ENCODE results near the gene ERI2. TPM values are rescaled to one million over a fixed set of nuclear protein-coding genes. Genes with fewer than 3 reads are reported as not detected.

The ERI2 gene
- total and polyA plus RNA-seq, 12 donors, result 3.2 to 13.6 (median 11.6) TPM

- DNase-seq (no peak), ATAC-seq (no peak)
- Histone ChIP-seq H3K27me3 (no peaks in the 10 kb centered on the region), H3K27ac (peak overlapping the region in 1 of 10 donors; percentile 28), H3K4me1 (peaks cover 0 to 25% (median 7%) of the 10 kb centered on the region in 9 donors), H3K36me3 (peaks cover 0 to 43% (median 0%) of the 10 kb centered on the region in 9 donors), H3K9me3 (no peaks in the 10 kb centered on the region), H3K4me3 (no peak overlapping the region)
- 89 to 90% methylated on average over 2 of the region's 2 CpGs for WGBS, 2 donors
- intact Hi-C loops (cut with DNase I), result loop anchor here in 1 of 10 donors (10.0 kb wide), 1 partner anchor 161 kb away; no protein-coding TSS in a partner anchor
- no peak for TF ChIP-seq CTCF (IDR thresholded peaks at IDR 0.05)
These were observed 37.8 kb upstream of the ERI2 start for GRCh38 chr16:20844054-20844453.

DNA sequence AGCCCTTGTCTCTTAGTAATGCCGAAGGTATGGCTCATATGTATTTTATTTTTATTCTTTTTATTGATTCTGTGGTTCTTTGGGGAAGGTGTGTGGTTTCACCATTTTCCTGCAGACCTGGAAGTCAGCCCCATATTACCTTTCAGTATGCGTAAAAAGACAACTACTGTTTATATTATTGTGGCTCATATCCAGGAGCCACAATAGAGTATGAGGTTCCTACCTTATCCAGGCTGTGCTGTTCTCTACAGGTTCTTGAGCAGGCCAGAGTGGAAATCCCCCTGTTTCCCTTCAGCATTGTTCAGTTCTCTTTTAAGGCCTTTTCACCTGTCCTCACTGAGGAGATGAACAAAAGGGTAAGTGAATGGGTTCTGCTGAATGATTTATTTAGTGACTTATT is 33.2 kb upstream of the ERI2 start:
- intact Hi-C loops (cut with DNase I), result no loop called here
- 94 to 96% methylated on average over 2 of the region's 2 CpGs for WGBS, 2 donors
- H3K4me3 ChIP-seq, result no peak overlapping the region

DNA sequence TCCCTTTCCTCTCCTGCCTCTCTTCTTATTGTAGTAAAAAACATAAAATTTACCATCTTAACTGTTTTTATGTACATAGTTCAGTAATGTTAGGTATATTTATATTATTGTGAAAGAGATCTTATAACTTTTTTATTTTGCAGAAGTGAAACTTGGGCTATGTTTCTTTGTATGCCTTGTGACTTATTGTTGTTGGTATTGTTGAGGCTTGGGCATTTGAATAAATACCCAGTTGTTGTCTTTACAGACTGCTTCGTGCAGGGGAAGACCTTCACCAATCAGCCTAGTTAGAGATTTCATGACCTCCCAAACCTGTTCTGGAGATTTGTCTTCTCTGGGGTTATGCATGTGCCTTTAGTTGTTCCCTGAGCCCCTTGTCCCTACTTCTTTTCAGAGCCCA is 32.0 kb upstream of the ERI2 start:
- H3K27ac ChIP-seq, result no peak overlapping the region
- ATAC-seq, result no peak
- no peak for TF ChIP-seq CTCF (IDR thresholded peaks at IDR 0.05)
- H3K27me3 ChIP-seq, result no peaks in the 10 kb centered on the region
- H3K9me3 ChIP-seq, result peaks cover 0 to 19% (median 0%) of the 10 kb centered on the region in 11 donors
- 85 to 86% methylated on average over 1 of the region's 1 CpG for WGBS, 2 donors
- no peak overlapping the region for H3K4me3 ChIP-seq
- no peak for DNase-seq
- intact Hi-C loops (cut with DNase I), result no loop called here
- peaks cover 0 to 4% (median 0%) of the 10 kb centered on the region in 9 donors for H3K4me1 ChIP-seq
- peaks cover 0 to 72% (median 0%) of the 10 kb centered on the region in 9 donors for H3K36me3 ChIP-seq

More for the DNA sequence above, 33.2 kb upstream of the ERI2 start:
- no peaks in the 10 kb centered on the region for H3K27me3 ChIP-seq
- DNase-seq (no peak), ATAC-seq (no peak)
- TF ChIP-seq CTCF (IDR thresholded peaks at IDR 0.05), result no peak
- peaks cover 0 to 17% (median 0%) of the 10 kb centered on the region in 11 donors for H3K9me3 ChIP-seq
- H3K36me3 ChIP-seq, result peaks cover 0 to 69% (median 0%) of the 10 kb centered on the region in 9 donors
- peaks cover 0 to 9% (median 2%) of the 10 kb centered on the region in 9 donors for H3K4me1 ChIP-seq
- no peak overlapping the region for H3K27ac ChIP-seq

DNA sequence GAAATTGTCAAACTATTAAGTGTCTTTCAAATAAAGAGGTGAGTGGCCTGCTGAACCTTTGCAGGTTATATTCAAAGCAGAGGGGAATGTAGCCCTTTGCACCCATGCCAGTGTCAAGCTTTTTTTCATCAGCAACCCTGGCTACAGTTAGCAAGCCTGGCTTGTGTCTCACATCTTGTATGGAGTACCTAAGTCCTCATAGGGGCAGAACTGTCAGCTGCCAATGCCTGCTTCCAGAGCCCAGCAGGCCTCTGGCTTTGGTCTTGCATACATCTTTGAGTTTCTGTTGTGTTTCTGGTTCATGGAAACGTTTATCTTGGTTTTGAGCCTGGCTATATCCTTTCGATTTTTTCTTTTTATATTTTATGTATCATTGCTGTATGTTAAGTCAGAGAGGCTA is 26.8 kb upstream of the ERI2 start:
- no peak for DNase-seq
- Histone ChIP-seq H3K36me3 (peaks cover 0 to 65% (median 0%) of the 10 kb centered on the region in 9 donors), H3K4me3 (no peak overlapping the region), H3K27me3 (no peaks in the 10 kb centered on the region), H3K4me1 (peaks cover 0 to 19% (median 0%) of the 10 kb centered on the region in 9 donors), H3K27ac (no peak overlapping the region), H3K9me3 (peaks cover 0 to 19% (median 0%) of the 10 kb centered on the region in 11 donors)
- intact Hi-C loops (cut with DNase I), result no loop called here
- peak in 3 of 8 donors; percentile 47 to 73 (median 71) for ATAC-seq
- no peak for TF ChIP-seq CTCF (IDR thresholded peaks at IDR 0.05)
- 63 to 76% methylated on average over 2 of the region's 2 CpGs for WGBS, 2 donors
